ENCODE data around the gene TAF11. TPM values are rescaled to one million over a fixed set of nuclear protein-coding genes. Genes with fewer than 3 reads are reported as not detected.

The TAF11 gene
- total RNA-seq, 1 experiment from 2014 or later: 32.9 TPM

- CTCF ChIA-PET: no interaction called here
Measured at GRCh38 chr6:34877869-34878485, 9.9 kb downstream of the TAF11 start.

GRCh38 chr6:34877259-34877658 is 10.6 kb downstream of the TAF11 start:
- no peak for DNase-seq (ENCODE audit: low spot score)
- H3K27ac ChIP-seq (ENCODE audit: low read depth, low read length, poor library complexity, severe bottlenecking): no peak overlapping the region
- ChIA-PET POLR2A (ENCODE audit: low non-redundant PET) (no interaction called here), CTCF (no interaction called here)
- BruUV-seq (replicated peaks): no TSS peak
- no peaks in the 10 kb centered on the region for H3K9me3 ChIP-seq (ENCODE audit: low read depth, low read length, poor library complexity, severe bottlenecking)
- H3K4me1 ChIP-seq (ENCODE audit: insufficient read depth, low read length, poor library complexity, severe bottlenecking): no peaks in the 10 kb centered on the region
- peaks cover 47% of the 10 kb centered on the region for H3K36me3 ChIP-seq (ENCODE audit: insufficient read depth, low read length, poor library complexity, severe bottlenecking)
- TF ChIP-seq CTCF (conservative IDR thresholded peaks at IDR 0.05; ENCODE audit: low read depth, low read length) (no peak), EZH2 (IDR thresholded peaks at IDR 0.05; ENCODE audit: borderline replicate concordance, low read depth, low read length, poor library complexity, severe bottlenecking) (no peak)
- H3K27me3 ChIP-seq (replicated peaks; ENCODE audit: insufficient read depth, low read depth, low read length, poor library complexity): no peaks in the 10 kb centered on the region
- no peak overlapping the region for H3K4me3 ChIP-seq (ENCODE audit: low read depth, low read length, poor library complexity, severe bottlenecking)
- intact Hi-C loops (cut with micrococcal nuclease; ENCODE audit: unreplicated experiment): no loop called here

More at GRCh38 chr6:34877869-34878485, 9.9 kb downstream of the TAF11 start:
- H3K4me3 ChIP-seq (ENCODE audit: low read depth, low read length, poor library complexity, severe bottlenecking): no peak overlapping the region
- intact Hi-C loops (cut with micrococcal nuclease; ENCODE audit: unreplicated experiment): no loop called here
- no peaks in the 10 kb centered on the region for H3K27me3 ChIP-seq (replicated peaks; ENCODE audit: insufficient read depth, low read depth, low read length, poor library complexity)
- peaks cover 40% of the 10 kb centered on the region for H3K36me3 ChIP-seq (ENCODE audit: insufficient read depth, low read length, poor library complexity, severe bottlenecking)
- TF ChIP-seq EZH2 (IDR thresholded peaks at IDR 0.05; ENCODE audit: borderline replicate concordance, low read depth, low read length, poor library complexity, severe bottlenecking) (no peak), CTCF (conservative IDR thresholded peaks at IDR 0.05; ENCODE audit: low read depth, low read length) (no peak)
- no peaks in the 10 kb centered on the region for H3K4me1 ChIP-seq (ENCODE audit: insufficient read depth, low read length, poor library complexity, severe bottlenecking)
- H3K27ac ChIP-seq (ENCODE audit: low read depth, low read length, poor library complexity, severe bottlenecking): no peak overlapping the region
- BruUV-seq (replicated peaks): TSS peak; percentile 45
- no peak for DNase-seq (ENCODE audit: low spot score)
- POLR2A ChIA-PET (ENCODE audit: low non-redundant PET): no interaction called here
- H3K9me3 ChIP-seq (ENCODE audit: low read depth, low read length, poor library complexity, severe bottlenecking): no peaks in the 10 kb centered on the region

- Histone ChIP-seq H3K9me3 (ENCODE audit: low read depth, low read length, poor library complexity, severe bottlenecking) (no peaks in the 10 kb centered on the region), H3K36me3 (ENCODE audit: insufficient read depth, low read length, poor library complexity, severe bottlenecking) (peaks cover 52% of the 10 kb centered on the region), H3K4me1 (ENCODE audit: insufficient read depth, low read length, poor library complexity, severe bottlenecking) (no peaks in the 10 kb centered on the region), H3K4me3 (ENCODE audit: low read depth, low read length, poor library complexity, severe bottlenecking) (no peak overlapping the region), H3K27me3 (replicated peaks; ENCODE audit: insufficient read depth, low read depth, low read length, poor library complexity) (no peaks in the 10 kb centered on the region), H3K27ac (ENCODE audit: low read depth, low read length, poor library complexity, severe bottlenecking) (no peak overlapping the region)
- intact Hi-C loops (cut with micrococcal nuclease; ENCODE audit: unreplicated experiment): no loop called here
- ChIA-PET POLR2A (ENCODE audit: low non-redundant PET) (no interaction called here), CTCF (no interaction called here)
- no TSS peak for BruUV-seq (replicated peaks)
- TF ChIP-seq CTCF (conservative IDR thresholded peaks at IDR 0.05; ENCODE audit: low read depth, low read length) (no peak), EZH2 (IDR thresholded peaks at IDR 0.05; ENCODE audit: borderline replicate concordance, low read depth, low read length, poor library complexity, severe bottlenecking) (no peak)
- no peak for DNase-seq (ENCODE audit: low spot score)
Measured at GRCh38 chr6:34876472-34876871, 11.4 kb downstream of the TAF11 start.

Data from A673 (cell line).